Endothelial cell of umbilical vein (primary cell): ENCODE data around the gene GAB2. TPM values are rescaled to one million over a fixed set of nuclear protein-coding genes. Genes with fewer than 3 reads are reported as not detected.

ENCODE experiments used
- BruUV-seq: library from RNA; stranded (reverse); fragments of 400-500 nt; replicated peaks from 2 replicates; lab custom pipeline; 2021; lab: Mats Ljungman, UMichigan
- CTCF ChIA-PET: fragments of 300-600, 350-600 bp; sonication (Branson Sonifier 250); formaldehyde crosslinking; loops from one replicate; lab custom pipeline; 2021; ENCODE audit warnings: antibody characterized with exemption, inconsistent platforms; lab: Charles Lee
- POLR2A ChIA-PET: fragments of 300-600, 350-600 bp; sonication (Branson Sonifier 250); formaldehyde crosslinking; loops from one replicate; lab custom pipeline; 2021; ENCODE audit warnings: antibody characterized with exemption, inconsistent platforms; lab: Charles Lee
- DNase-seq: peaks from one replicate; pipeline ENCODE4 v3.0.0-alpha.2; 2011; ENCODE audit warnings: low read depth, low spot score
- FAIRE-seq: peaks from 2 replicates; lab custom pipeline; 2011; peaks lifted over from hg19 to GRCh38; lab: Jason Lieb, UNC
- H2AFZ ChIP-seq: 2 replicates; pipeline ENCODE4 v1.6.0; 2012; ENCODE audit warnings: low read depth, low read length, control low read depth, inconsistent platforms
- H3K27ac ChIP-seq: 2 replicates; pipeline ENCODE4 v1.5.1; 2011; ENCODE audit warnings: low read depth, mild to moderate bottlenecking, control low read depth, low read length, moderate library complexity; ENCODE audit not compliant: insufficient read depth
- H3K27me3 ChIP-seq, 2 experiments: 2 replicates each; pipeline versions ENCODE4 v1.6.0 to v1.6.1; 2011; ENCODE audit warnings: low read length in 2 of 2, mixed read lengths in 1 of 2; ENCODE audit not compliant: control insufficient read depth in 2 of 2, insufficient read depth in 2 of 2
- H3K36me3 ChIP-seq, 2 experiments: 2 replicates in 1 of 2; 3 replicates in 1 of 2; pipeline ENCODE4 v1.5.1; 2011; ENCODE audit warnings: low read length in 2 of 2, mild to moderate bottlenecking in 1 of 2, moderate library complexity in 1 of 2; ENCODE audit not compliant: control insufficient read depth in 2 of 2, insufficient read depth in 2 of 2; ENCODE audit errors: extremely low read depth in 1 of 2
- H3K4me1 ChIP-seq: 3 replicates; pipeline ENCODE4 v1.5.1; 2011; ENCODE audit warnings: mild to moderate bottlenecking, low read length; ENCODE audit not compliant: control insufficient read depth, insufficient read depth; ENCODE audit errors: extremely low read depth
- H3K4me2 ChIP-seq: 2 replicates; pipeline ENCODE4 v1.6.1; 2011; ENCODE audit warnings: low read length, control low read depth, mixed read lengths; ENCODE audit not compliant: insufficient read depth
- H3K4me3 ChIP-seq, 3 experiments: fragments of 200-600 bp in 1 of 3; sonication (generic), shearing (Covaris generic) in 1 of 3; replicated peaks in 1 of 3; 2 replicates each; pipeline ENCODE4 v1.5.1; 2011 to 2016; ENCODE audit warnings: control low read depth in 3 of 3, low read length in 3 of 3, mild to moderate bottlenecking in 2 of 3, inconsistent platforms in 1 of 3, low read depth in 1 of 3, moderate library complexity in 1 of 3; ENCODE audit not compliant: insufficient read depth in 1 of 3
- H3K79me2 ChIP-seq: 2 replicates; pipeline ENCODE4 v1.6.0; 2012; ENCODE audit warnings: low read length, inconsistent platforms; ENCODE audit not compliant: control insufficient read depth, insufficient read depth
- H3K9ac ChIP-seq: replicated peaks from 2 replicates; pipeline ENCODE3; 2011; ENCODE audit warnings: low read length, control low read depth; ENCODE audit not compliant: insufficient read depth; ENCODE audit errors: extremely low read depth
- H3K9me1 ChIP-seq: replicated peaks from 3 replicates; pipeline ENCODE4 v1.6.0; 2011; ENCODE audit warnings: mild to moderate bottlenecking, low read length; ENCODE audit not compliant: control insufficient read depth, insufficient read depth; ENCODE audit errors: extremely low read depth
- H3K9me3 ChIP-seq: replicated peaks from 2 replicates; pipeline ENCODE4 v1.5.1; 2012; ENCODE audit warnings: low read length, inconsistent platforms; ENCODE audit not compliant: control insufficient read depth, insufficient read depth
- H4K20me1 ChIP-seq: replicated peaks from 2 replicates; pipeline ENCODE3; 2011; ENCODE audit warnings: mild to moderate bottlenecking, low read length; ENCODE audit not compliant: control insufficient read depth, insufficient read depth; ENCODE audit errors: extremely low read depth
- CTCF ChIP-seq, 2 donors: IDR thresholded peaks; 1 replicate in 1 of 2; 2 replicates in 1 of 2; pipeline ENCODE4 v1.5.1; 2011; ENCODE audit warnings: low read length in 2 of 2, mild to moderate bottlenecking in 2 of 2, moderate library complexity in 2 of 2, control low read depth in 1 of 2, inconsistent platforms in 1 of 2, low read depth in 1 of 2; ENCODE audit not compliant: insufficient read depth in 1 of 2; ENCODE audit errors: extremely low read depth in 1 of 2
- EZH2 ChIP-seq: IDR thresholded peaks from 2 replicates; pipeline ENCODE4 v1.6.1; 2012; ENCODE audit warnings: borderline replicate concordance, low read depth, mild to moderate bottlenecking, moderate library complexity, low read length, inconsistent platforms; ENCODE audit not compliant: severe bottlenecking
- FOS ChIP-seq: IDR thresholded peaks from 2 replicates; pipeline ENCODE4 v1.6.1; 2011; ENCODE audit warnings: mild to moderate bottlenecking, low read length, moderate library complexity, borderline replicate concordance; ENCODE audit not compliant: insufficient read depth
- GATA2 ChIP-seq: IDR thresholded peaks from 2 replicates; pipeline ENCODE4 v1.7.0; 2011; ENCODE audit warnings: low read depth, mild to moderate bottlenecking, moderate library complexity, mixed read lengths, low read length; ENCODE audit not compliant: insufficient read length, insufficient read depth
- JUN ChIP-seq: IDR thresholded peaks from 2 replicates; pipeline ENCODE4 v1.6.1; 2011; ENCODE audit warnings: borderline replicate concordance, low read depth; ENCODE audit not compliant: insufficient read length, insufficient read depth
- MAX ChIP-seq: IDR thresholded peaks from 2 replicates; pipeline ENCODE4 v1.6.1; 2011; ENCODE audit not compliant: insufficient read depth, insufficient read length
- MYC ChIP-seq: IDR thresholded peaks from one replicate; pipeline ENCODE4 v1.6.1; 2011; ENCODE audit warnings: mild to moderate bottlenecking, low read depth, low read length
- POLR2A ChIP-seq: IDR thresholded peaks from 2 replicates; pipeline ENCODE4 v1.6.1; 2012; ENCODE audit warnings: low read depth, mild to moderate bottlenecking, control low read depth, low read length
- POLR2AphosphoS5 ChIP-seq: IDR thresholded peaks from 2 replicates; pipeline ENCODE4 v1.6.1; 2012; ENCODE audit warnings: low read depth, mild to moderate bottlenecking, control low read depth, low read length, moderate library complexity; ENCODE audit not compliant: insufficient read depth
- dilution Hi-C: fragments of 300-500 bp; cut with MboI; formaldehyde crosslinking; loops from one replicate; pipeline ENCODE4 v1.15.0; 2019; ENCODE audit warnings: low sequenced_read_pairs; ENCODE audit not compliant: extremely low pct_ligation_motif_present
- intact Hi-C: fragments of 100-400 bp; cut with micrococcal nuclease; formaldehyde crosslinking; loops from one replicate; pipeline ENCODE4 v1.10.0; 2022
- polyA plus RNA-seq, 4 experiments: library from polyadenylated mRNA; depleted of rRNA in 3 of 4; stranded (reverse) in 3 of 4; unstranded in 1 of 4; fragments of >200 nt; gene quantifications; 2 replicates each; pipeline versions ENCODE4 v1.2.1 to v1.2.3, GENCODE V29; 2011 to 2012; ENCODE audit warnings: missing spikeins in 1 of 4
- total RNA-seq: library from RNA; stranded (reverse); gene quantifications from 2 replicates; pipeline ENCODE4 v1.2.3, GENCODE V29; 2021

Gene GAB2
- total and polyA plus RNA-seq, 2 donors (not counting 3 experiments of a cell fraction or from before 2014, with no cell fraction given) = 19.6 to 39.6 TPM

- Histone ChIP-seq H3K9ac (no peak overlapping the region), H3K9me1 (no peaks in the 10 kb centered on the region), H3K27me3 (no peaks in the 10 kb centered on the region), H2AFZ (no peak overlapping the region), H3K79me2 (peaks cover 79% of the 10 kb centered on the region), H3K4me1 (no peaks in the 10 kb centered on the region), H3K4me3 (no peak overlapping the region), H3K9me3 (no peaks in the 10 kb centered on the region), H3K27ac (no peak overlapping the region), H3K36me3 (no peaks in the 10 kb centered on the region), H3K4me2 (no peak overlapping the region), H4K20me1 (peaks cover 3% of the 10 kb centered on the region)
- dilution Hi-C loops = no loop called here
- TF ChIP-seq EZH2 = no peak
- no peak for TF ChIP-seq MYC
- no peak for FAIRE-seq
- ChIA-PET CTCF (no interaction called here), POLR2A (no interaction called here)
- no TSS peak for BruUV-seq
- DNase-seq = no peak
- intact Hi-C loops = no loop called here
These were observed 92.3 kb downstream of the GAB2 start for GRCh38 chr11:78325274-78325781.

GRCh38 chr11:78323363-78323762 is 94.3 kb downstream of the GAB2 start:
- no peak overlapping the region for H3K4me3 ChIP-seq
- no peak overlapping the region for H3K4me2 ChIP-seq
- intact Hi-C loops (no loop called here), dilution Hi-C loops (no loop called here)
- no peaks in the 10 kb centered on the region for H3K9me3 ChIP-seq
- no peak for TF ChIP-seq MYC
- no peak for TF ChIP-seq JUN
- TF ChIP-seq GATA2 = no peak
- TF ChIP-seq MAX = no peak
- TF ChIP-seq EZH2 = no peak
- TF ChIP-seq FOS = no peak
- no peak for TF ChIP-seq CTCF (IDR thresholded peaks at IDR 0.05; ENCODE audit: extremely low read depth in 1 of 2, insufficient read depth in 1 of 2, low read depth in 1 of 2, low read length in 2 of 2)
- TF ChIP-seq POLR2AphosphoS5 = no peak
- TF ChIP-seq POLR2A = no peak
- no peak overlapping the region for H3K9ac ChIP-seq
- H3K4me1 ChIP-seq = peaks cover 15% of the 10 kb centered on the region
- CTCF ChIA-PET = no interaction called here
- peaks cover 67% of the 10 kb centered on the region for H3K79me2 ChIP-seq
- BruUV-seq = no TSS peak
- no peak overlapping the region for H2AFZ ChIP-seq
- H3K36me3 ChIP-seq = no peaks in the 10 kb centered on the region
- H3K27me3 ChIP-seq = no peaks in the 10 kb centered on the region
- POLR2A ChIA-PET = no interaction called here
- FAIRE-seq (no peak), DNase-seq (no peak)
- H3K9me1 ChIP-seq = no peaks in the 10 kb centered on the region
- H4K20me1 ChIP-seq = no peaks in the 10 kb centered on the region
- no peak overlapping the region for H3K27ac ChIP-seq
